ENCODE measurements around the gene QARS1.

Gene QARS1

DNA sequence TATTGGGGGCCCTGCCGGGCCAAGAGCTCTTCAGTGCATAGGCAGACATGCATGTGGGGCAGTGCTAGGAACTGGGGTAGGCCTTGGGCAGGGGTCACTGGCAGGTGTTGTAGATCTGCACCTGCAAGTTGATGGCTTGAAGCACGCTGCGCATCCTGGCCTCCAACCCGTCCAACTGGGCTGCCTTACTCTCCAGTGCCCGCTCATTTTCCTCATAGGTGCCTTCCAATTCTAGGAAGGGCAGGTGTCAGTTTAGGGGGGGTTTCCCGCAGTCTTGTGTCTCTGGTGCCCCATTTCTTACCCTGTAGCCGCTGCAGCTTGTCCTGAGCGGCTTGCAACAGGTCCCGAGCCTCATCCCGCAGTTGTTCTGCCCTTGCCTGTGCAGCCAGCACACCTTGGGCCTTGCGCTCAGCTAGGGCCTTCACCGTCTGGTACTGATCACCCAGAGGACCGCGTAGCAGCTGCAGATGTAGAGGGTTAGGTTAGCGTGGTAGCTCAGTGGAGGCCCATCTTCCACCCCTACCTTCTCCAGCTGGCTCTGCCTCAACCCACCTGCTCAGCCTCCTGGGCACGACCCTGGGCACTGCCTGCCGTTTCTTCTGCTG is 16.7 kb upstream of the QARS1 start:
- H3K4me2 ChIP-seq (ENCODE audit: low read length), result peak overlapping the region; percentile 92
- peaks cover 37% of the 10 kb centered on the region for H3K36me3 ChIP-seq (ENCODE audit: control insufficient read depth, low read length)
- H3K9me2 ChIP-seq (replicated peaks; ENCODE audit: control insufficient read depth, low read length), result no peaks in the 10 kb centered on the region
- H3K79me2 ChIP-seq (ENCODE audit: control insufficient read depth, low read length), result peaks cover 19% of the 10 kb centered on the region
- H3K27me3 ChIP-seq (ENCODE audit: control insufficient read depth, low read length), result no peaks in the 10 kb centered on the region
- TF ChIP-seq, protein P1, sequence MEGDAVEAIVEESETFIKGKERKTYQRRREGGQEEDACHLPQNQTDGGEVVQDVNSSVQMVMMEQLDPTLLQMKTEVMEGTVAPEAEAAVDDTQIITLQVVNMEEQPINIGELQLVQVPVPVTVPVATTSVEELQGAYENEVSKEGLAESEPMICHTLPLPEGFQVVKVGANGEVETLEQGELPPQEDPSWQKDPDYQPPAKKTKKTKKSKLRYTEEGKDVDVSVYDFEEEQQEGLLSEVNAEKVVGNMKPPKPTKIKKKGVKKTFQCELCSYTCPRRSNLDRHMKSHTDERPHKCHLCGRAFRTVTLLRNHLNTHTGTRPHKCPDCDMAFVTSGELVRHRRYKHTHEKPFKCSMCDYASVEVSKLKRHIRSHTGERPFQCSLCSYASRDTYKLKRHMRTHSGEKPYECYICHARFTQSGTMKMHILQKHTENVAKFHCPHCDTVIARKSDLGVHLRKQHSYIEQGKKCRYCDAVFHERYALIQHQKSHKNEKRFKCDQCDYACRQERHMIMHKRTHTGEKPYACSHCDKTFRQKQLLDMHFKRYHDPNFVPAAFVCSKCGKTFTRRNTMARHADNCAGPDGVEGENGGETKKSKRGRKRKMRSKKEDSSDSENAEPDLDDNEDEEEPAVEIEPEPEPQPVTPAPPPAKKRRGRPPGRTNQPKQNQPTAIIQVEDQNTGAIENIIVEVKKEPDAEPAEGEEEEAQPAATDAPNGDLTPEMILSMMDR (IDR thresholded peaks at IDR 0.05; ENCODE audit: low read depth, low read length, poor library complexity, severe bottlenecking), result no peak
- no peak for TF ChIP-seq EZH2phosphoT487 (IDR thresholded peaks at IDR 0.05; ENCODE audit: borderline replicate concordance, low read length)
- no peaks in the 10 kb centered on the region for H4K20me1 ChIP-seq (ENCODE audit: control insufficient read depth, insufficient read depth, low read depth, low read length)
- H3K27ac ChIP-seq (ENCODE audit: low read depth, low read length), result peak overlapping the region; percentile 73
- peak overlapping the region; percentile 98 for H3K4me3 ChIP-seq (ENCODE audit: low read length)
- peaks cover 9% of the 10 kb centered on the region for H3F3A ChIP-seq (ENCODE audit: control insufficient read depth, insufficient read depth)
- peaks cover 18% of the 10 kb centered on the region for H3K4me1 ChIP-seq (ENCODE audit: control insufficient read depth, low read length)
- no peaks in the 10 kb centered on the region for H3K9me3 ChIP-seq (ENCODE audit: control insufficient read depth, insufficient read depth, low read length)

DNA sequence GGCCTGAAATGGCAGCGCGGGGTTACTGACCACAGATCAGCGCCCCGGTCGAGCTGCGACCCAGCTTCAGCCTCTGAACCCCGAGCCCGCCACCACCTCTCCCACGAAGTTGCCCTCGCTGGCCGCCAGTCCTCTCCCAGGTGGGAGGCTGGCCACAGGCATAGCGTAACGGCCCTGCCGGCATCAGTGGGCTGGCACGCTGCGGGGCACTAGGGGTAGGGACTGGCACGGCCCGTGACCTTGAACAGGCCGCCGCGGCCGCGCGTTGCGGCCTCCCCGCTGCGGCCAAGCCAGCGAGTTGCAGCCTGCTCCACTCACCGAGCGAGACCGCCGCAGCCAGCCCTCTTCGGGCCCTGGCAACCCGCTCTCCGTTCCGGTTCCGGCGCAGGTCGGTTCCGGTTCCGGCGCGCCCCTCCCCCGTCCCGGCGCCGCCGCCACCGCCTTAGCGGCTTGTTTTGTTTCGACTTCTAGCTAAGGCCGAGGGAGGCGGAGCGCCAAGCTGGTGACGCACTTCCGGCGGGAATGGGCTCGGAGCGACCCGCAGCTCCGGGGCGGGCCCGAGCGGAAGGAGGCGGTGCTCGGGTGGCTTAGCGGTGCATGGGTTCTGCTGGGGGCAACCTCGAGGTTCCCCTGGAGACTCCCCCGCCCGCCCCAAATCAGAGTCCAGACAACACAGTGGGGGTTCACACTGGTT is 16.0 kb upstream of the QARS1 start, which contains the start of gene USP19:
Gene USP19 (minus strand): TSS at position 386 of the 694 bp plus-strand sequence. CDS start 1,678 bp downstream, outside the sequence.
- Histone ChIP-seq H3K9me2 (replicated peaks; ENCODE audit: control insufficient read depth, low read length) (no peaks in the 10 kb centered on the region), H3K27ac (ENCODE audit: low read depth, low read length) (peak within 1 kb of the TSS; percentile 73), H3K9me3 (ENCODE audit: control insufficient read depth, insufficient read depth, low read length) (no peaks in the 10 kb centered on the region), H3K4me1 (ENCODE audit: control insufficient read depth, low read length) (peaks cover 18% of the 10 kb centered on the region), H3K27me3 (ENCODE audit: control insufficient read depth, low read length) (no peaks in the 10 kb centered on the region), H3K4me2 (ENCODE audit: low read length) (peak within 1 kb of the TSS; percentile 92), H3F3A (ENCODE audit: control insufficient read depth, insufficient read depth) (peaks cover 9% of the 10 kb centered on the region), H3K79me2 (ENCODE audit: control insufficient read depth, low read length) (peaks cover 19% of the 10 kb centered on the region), H3K36me3 (ENCODE audit: control insufficient read depth, low read length) (peaks cover 43% of the 10 kb centered on the region), H3K4me3 (ENCODE audit: low read length) (peak within 1 kb of the TSS; percentile 98), H4K20me1 (ENCODE audit: control insufficient read depth, insufficient read depth, low read depth, low read length) (no peaks in the 10 kb centered on the region)
- TF ChIP-seq, protein P1 (IDR thresholded peaks at IDR 0.05; ENCODE audit: low read depth, low read length, poor library complexity, severe bottlenecking), result peak; percentile 13
- TF ChIP-seq EZH2phosphoT487 (IDR thresholded peaks at IDR 0.05; ENCODE audit: borderline replicate concordance, low read length), result no peak

DNA sequence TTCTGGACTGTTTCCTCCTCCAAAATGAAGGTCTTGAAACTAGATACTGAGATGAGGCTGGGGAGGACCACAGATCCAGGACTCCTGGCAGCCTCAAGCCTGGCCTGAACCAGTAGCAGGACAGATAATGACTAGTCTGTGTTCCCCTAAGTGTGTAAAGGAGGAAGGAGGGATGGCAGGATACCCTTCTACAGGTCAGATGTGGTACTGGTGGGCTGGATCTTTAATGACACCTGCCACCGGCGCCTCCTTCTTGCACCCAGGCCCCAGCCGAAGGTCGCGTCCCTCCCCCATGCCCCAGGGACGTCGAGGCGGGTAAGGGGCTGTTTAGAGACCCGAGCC is 15.5 kb upstream of the QARS1 start:
- H3K9me3 ChIP-seq (ENCODE audit: control insufficient read depth, insufficient read depth, low read length), result no peaks in the 10 kb centered on the region
- peaks cover 18% of the 10 kb centered on the region for H3K4me1 ChIP-seq (ENCODE audit: control insufficient read depth, low read length)
- H3F3A ChIP-seq (ENCODE audit: control insufficient read depth, insufficient read depth), result peaks cover 9% of the 10 kb centered on the region
- peaks cover 48% of the 10 kb centered on the region for H3K36me3 ChIP-seq (ENCODE audit: control insufficient read depth, low read length)
- peak overlapping the region; percentile 73 for H3K27ac ChIP-seq (ENCODE audit: low read depth, low read length)
- H3K4me2 ChIP-seq (ENCODE audit: low read length), result peak overlapping the region; percentile 92
- H4K20me1 ChIP-seq (ENCODE audit: control insufficient read depth, insufficient read depth, low read depth, low read length), result no peaks in the 10 kb centered on the region
- peak overlapping the region; percentile 98 for H3K4me3 ChIP-seq (ENCODE audit: low read length)
- TF ChIP-seq, protein P1 (IDR thresholded peaks at IDR 0.05; ENCODE audit: low read depth, low read length, poor library complexity, severe bottlenecking), result no peak
- no peak for TF ChIP-seq EZH2phosphoT487 (IDR thresholded peaks at IDR 0.05; ENCODE audit: borderline replicate concordance, low read length)
- no peaks in the 10 kb centered on the region for H3K9me2 ChIP-seq (replicated peaks; ENCODE audit: control insufficient read depth, low read length)
- H3K79me2 ChIP-seq (ENCODE audit: control insufficient read depth, low read length), result peaks cover 19% of the 10 kb centered on the region
- H3K27me3 ChIP-seq (ENCODE audit: control insufficient read depth, low read length), result no peaks in the 10 kb centered on the region

Measured in DOHH2 (cell line).